SK-N-SH treated with all-trans-retinoic acid at 6 μM for 48 hours (cell line): Measurements from ENCODE around the gene SIM2.

ENCODE experiments used
- BACH2 ChIP-seq: fragments of 250-450 bp; sonication (Bioruptor Pico); IDR thresholded peaks from 2 replicates; pipeline ENCODE4 v1.9.0; 2021; ENCODE audit warnings: mild to moderate bottlenecking, borderline replicate concordance
- CSDC2 ChIP-seq: fragments of 250-450 bp; sonication (Bioruptor Pico); IDR thresholded peaks from 2 replicates; pipeline ENCODE4 v1.5.0; 2020; ENCODE audit warnings: mild to moderate bottlenecking, moderate library complexity
- ESRRG ChIP-seq: fragments of 250-450 bp; sonication (Bioruptor Pico); IDR thresholded peaks from 2 replicates; pipeline ENCODE4 v1.6.1; 2021; ENCODE audit warnings: mild to moderate bottlenecking
- POU6F1 ChIP-seq: fragments of 250-450 bp; sonication (Bioruptor Pico); IDR thresholded peaks from 2 replicates; pipeline ENCODE4 v1.8.0; 2021; ENCODE audit warnings: low read depth, mild to moderate bottlenecking, moderate library complexity, borderline replicate concordance
- PPARA ChIP-seq: fragments of 250-450 bp; sonication (Bioruptor Pico); IDR thresholded peaks from 2 replicates; pipeline ENCODE4 v1.5.0; 2020; ENCODE audit warnings: mild to moderate bottlenecking, borderline replicate concordance
- RARB ChIP-seq: fragments of 250-450 bp; sonication (Bioruptor Pico); IDR thresholded peaks from 2 replicates; pipeline ENCODE4 v1.8.0; 2021; ENCODE audit warnings: mild to moderate bottlenecking, moderate library complexity
- TCF4 ChIP-seq: fragments of 250-450 bp; sonication (Bioruptor Pico); IDR thresholded peaks from 2 replicates; pipeline ENCODE4 v1.8.0; 2021; ENCODE audit warnings: mild to moderate bottlenecking, moderate library complexity, borderline replicate concordance
- TOX ChIP-seq: fragments of 250-450 bp; sonication (Bioruptor Pico); IDR thresholded peaks from 2 replicates; pipeline ENCODE4 v1.8.0; 2021; ENCODE audit warnings: mild to moderate bottlenecking, moderate library complexity, borderline replicate concordance
- ZC3H10 ChIP-seq: fragments of 250-450 bp; sonication (Bioruptor Pico); IDR thresholded peaks from 2 replicates; pipeline ENCODE4 v1.5.1; 2021; ENCODE audit warnings: mild to moderate bottlenecking, moderate library complexity
- ZFP30 ChIP-seq: fragments of 450-650 bp; formaldehyde crosslinking; IDR thresholded peaks from 2 replicates; pipeline ENCODE4 v1.5.0; 2022; ENCODE audit warnings: mild to moderate bottlenecking, moderate library complexity
- ZNF8 ChIP-seq: fragments of 450-650 bp; formaldehyde crosslinking; IDR thresholded peaks from 2 replicates; pipeline ENCODE4 v1.5.0; 2020; ENCODE audit warnings: mild to moderate bottlenecking, moderate library complexity
- TF ChIP-seq, protein P1 (sequence below): fragments of 250-450 bp; sonication (Bioruptor Pico); IDR thresholded peaks from 2 replicates; pipeline ENCODE4 v1.5.1; 2020; ENCODE audit warnings: low read depth, mild to moderate bottlenecking, moderate library complexity
- TF ChIP-seq, protein P2 (sequence below): fragments of 250-450 bp; sonication (Bioruptor Pico); IDR thresholded peaks from 2 replicates; pipeline ENCODE4 v1.5.1; 2021; ENCODE audit warnings: mild to moderate bottlenecking, moderate library complexity
- TF ChIP-seq, protein P3 (sequence below): fragments of 250-450 bp; sonication (Bioruptor Pico); IDR thresholded peaks from 2 replicates; pipeline ENCODE4 v1.8.0; 2020; ENCODE audit warnings: mild to moderate bottlenecking, moderate library complexity, borderline replicate concordance

- TF ChIP-seq ZNF8 (CRISPR knock-in tag) (no peak), CSDC2 (CRISPR knock-in tag) (no peak), RARB (CRISPR knock-in tag) (no peak), ZC3H10 (CRISPR knock-in tag) (no peak), POU6F1 (CRISPR knock-in tag) (no peak), TCF4 (CRISPR knock-in tag) (no peak), TOX (CRISPR knock-in tag) (no peak), BACH2 (CRISPR knock-in tag) (no peak), PPARA (CRISPR knock-in tag) (no peak), ZFP30 (CRISPR knock-in tag) (no peak), ESRRG (no peak)
- TF ChIP-seq, protein P1, sequence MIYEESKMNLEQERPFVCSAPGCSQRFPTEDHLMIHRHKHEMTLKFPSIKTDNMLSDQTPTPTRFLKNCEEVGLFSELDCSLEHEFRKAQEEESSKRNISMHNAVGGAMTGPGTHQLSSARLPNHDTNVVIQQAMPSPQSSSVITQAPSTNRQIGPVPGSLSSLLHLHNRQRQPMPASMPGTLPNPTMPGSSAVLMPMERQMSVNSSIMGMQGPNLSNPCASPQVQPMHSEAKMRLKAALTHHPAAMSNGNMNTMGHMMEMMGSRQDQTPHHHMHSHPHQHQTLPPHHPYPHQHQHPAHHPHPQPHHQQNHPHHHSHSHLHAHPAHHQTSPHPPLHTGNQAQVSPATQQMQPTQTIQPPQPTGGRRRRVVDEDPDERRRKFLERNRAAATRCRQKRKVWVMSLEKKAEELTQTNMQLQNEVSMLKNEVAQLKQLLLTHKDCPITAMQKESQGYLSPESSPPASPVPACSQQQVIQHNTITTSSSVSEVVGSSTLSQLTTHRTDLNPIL (CRISPR knock-in tag) = no peak
- TF ChIP-seq, protein P2, sequence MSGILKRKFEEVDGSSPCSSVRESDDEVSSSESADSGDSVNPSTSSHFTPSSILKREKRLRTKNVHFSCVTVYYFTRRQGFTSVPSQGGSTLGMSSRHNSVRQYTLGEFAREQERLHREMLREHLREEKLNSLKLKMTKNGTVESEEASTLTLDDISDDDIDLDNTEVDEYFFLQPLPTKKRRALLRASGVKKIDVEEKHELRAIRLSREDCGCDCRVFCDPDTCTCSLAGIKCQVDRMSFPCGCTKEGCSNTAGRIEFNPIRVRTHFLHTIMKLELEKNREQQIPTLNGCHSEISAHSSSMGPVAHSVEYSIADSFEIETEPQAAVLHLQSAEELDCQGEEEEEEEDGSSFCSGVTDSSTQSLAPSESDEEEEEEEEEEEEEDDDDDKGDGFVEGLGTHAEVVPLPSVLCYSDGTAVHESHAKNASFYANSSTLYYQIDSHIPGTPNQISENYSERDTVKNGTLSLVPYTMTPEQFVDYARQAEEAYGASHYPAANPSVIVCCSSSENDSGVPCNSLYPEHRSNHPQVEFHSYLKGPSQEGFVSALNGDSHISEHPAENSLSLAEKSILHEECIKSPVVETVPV (CRISPR knock-in tag) = no peak
- TF ChIP-seq, protein P3, sequence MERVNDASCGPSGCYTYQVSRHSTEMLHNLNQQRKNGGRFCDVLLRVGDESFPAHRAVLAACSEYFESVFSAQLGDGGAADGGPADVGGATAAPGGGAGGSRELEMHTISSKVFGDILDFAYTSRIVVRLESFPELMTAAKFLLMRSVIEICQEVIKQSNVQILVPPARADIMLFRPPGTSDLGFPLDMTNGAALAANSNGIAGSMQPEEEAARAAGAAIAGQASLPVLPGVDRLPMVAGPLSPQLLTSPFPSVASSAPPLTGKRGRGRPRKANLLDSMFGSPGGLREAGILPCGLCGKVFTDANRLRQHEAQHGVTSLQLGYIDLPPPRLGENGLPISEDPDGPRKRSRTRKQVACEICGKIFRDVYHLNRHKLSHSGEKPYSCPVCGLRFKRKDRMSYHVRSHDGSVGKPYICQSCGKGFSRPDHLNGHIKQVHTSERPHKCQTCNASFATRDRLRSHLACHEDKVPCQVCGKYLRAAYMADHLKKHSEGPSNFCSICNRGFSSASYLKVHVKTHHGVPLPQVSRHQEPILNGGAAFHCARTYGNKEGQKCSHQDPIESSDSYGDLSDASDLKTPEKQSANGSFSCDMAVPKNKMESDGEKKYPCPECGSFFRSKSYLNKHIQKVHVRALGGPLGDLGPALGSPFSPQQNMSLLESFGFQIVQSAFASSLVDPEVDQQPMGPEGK (CRISPR knock-in tag) = no peak
Measured at GRCh38 chr21:36732217-36732616, 33.3 kb downstream of the SIM2 start.
